Astrocyte of the spinal cord (primary cell): Measurements from ENCODE around the gene ASNS.
"Not testable (repeated sequence)": the region's sequence is repeated elsewhere in the genome, so short reads cannot be mapped to it uniquely, and the experiment has no call there.

Source experiments
- DNase-seq: peaks from one replicate; pipeline ENCODE4 v3.0.0; 2011; ENCODE audit warnings: low read depth, low spot score
- H3K4me3 ChIP-seq: 2 replicates; pipeline ENCODE4 v1.5.1; 2011; ENCODE audit warnings: low read depth, mild to moderate bottlenecking, low read length, moderate library complexity
- CTCF ChIP-seq: IDR thresholded peaks from 2 replicates; pipeline ENCODE4 v1.5.1; 2012; ENCODE audit warnings: low read depth, mild to moderate bottlenecking, low read length, inconsistent platforms
- in situ Hi-C: cut with HindIII; loops from 2 replicates; pipeline ENCODE4 v1.10.0; 2017; ENCODE audit warnings: low sequenced_read_pairs

The ASNS gene

DNA sequence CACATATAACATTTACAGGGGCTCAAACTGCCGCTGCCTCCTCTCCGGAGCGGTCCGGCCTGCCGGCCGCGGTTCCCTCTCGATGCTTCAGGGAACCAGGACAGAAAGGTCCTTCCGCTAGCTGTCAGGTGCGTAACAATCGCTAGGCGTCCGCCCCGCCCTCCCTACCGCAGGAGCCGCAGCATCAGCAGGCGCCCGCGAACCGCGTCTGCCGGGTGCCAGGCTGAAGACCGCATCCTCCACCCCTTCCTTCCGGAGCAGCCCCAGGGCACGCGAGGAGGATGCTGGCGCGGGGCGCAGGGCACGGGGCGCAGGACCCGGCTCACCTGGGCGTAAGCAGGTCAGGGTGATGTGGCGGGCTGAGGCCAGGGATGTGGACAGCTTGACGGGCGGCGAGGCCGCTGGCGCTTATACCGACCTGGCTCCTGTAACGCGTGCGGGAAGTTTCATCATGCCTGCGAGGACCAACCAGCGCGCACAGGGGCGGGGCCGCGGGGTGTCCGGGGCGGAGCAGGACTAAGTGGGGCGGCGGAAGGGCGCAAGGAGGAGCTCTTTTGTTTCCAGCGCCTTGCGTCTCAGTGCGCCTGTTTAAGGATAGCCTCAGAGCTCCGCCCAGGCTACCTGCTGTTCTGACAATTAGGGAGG, at the start of gene ASNS:
ASNS (minus strand) TSS at position 384 of the 645 bp plus-strand sequence. CDS start 3,252 bp downstream, outside the sequence.
- TF ChIP-seq CTCF, result no peak
- in situ Hi-C loops, result no loop called here
- DNase-seq, result peak; percentile 96
- peak within 1 kb of the TSS; percentile 79 for H3K4me3 ChIP-seq

DNA sequence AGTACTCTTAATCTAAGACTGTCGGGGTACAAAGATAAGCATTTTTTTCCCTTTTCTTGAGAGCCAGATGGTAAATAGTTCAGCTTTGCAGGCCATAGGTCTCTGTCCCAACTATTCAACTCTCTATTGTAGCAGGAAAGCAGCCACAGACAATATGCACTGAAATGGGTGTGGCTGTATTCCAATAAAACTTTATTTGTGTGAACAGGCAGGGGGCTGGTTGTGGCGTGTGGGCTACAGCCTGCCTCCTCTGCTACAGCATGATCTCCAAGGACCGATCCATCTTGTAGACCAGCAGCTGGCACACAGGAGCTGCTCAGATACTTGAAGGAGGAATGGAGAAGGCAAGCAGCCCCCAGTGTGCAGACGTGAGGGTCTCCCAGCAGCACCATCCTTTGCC, 49.0 kb upstream of the ASNS start:
- DNase-seq, in situ Hi-C loops, H3K4me3 ChIP-seq: not testable (repeated sequence)

- DNase-seq, in situ Hi-C loops, H3K4me3 ChIP-seq: not testable (repeated sequence)
Measured at GRCh38 chr7:97915267-97915666, 43.1 kb upstream of the ASNS start.

- in situ Hi-C loops, DNase-seq, H3K4me3 ChIP-seq: not testable (repeated sequence)
Measured at GRCh38 chr7:97912294-97912693, 40.1 kb upstream of the ASNS start.

GRCh38 chr7:97896893-97897292, 24.7 kb upstream of the ASNS start:
- H3K4me3 ChIP-seq, DNase-seq, in situ Hi-C loops: not testable (repeated sequence)

GRCh38 chr7:97891721-97892120, 19.5 kb upstream of the ASNS start:
- in situ Hi-C loops, DNase-seq, H3K4me3 ChIP-seq: not testable (repeated sequence)

DNA sequence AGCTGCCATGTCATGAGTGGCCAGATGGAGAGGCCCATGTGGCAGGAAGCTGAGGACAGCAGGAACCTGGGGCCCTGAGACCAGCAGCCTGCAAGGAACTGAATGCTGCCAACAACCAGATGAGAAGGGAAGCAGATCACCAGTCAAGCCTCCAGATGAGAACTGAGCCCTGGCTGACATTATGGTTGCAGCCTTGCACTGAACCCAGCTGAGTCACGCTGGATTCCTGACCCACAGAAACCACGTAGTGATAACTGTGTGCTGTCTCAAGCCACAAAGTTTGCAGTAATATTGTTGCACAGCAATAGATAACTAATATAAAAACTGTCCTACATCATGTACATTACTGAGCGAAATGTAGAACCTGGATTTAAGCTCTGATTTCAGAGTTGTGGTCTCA, 7.3 kb upstream of the ASNS start:
- DNase-seq, in situ Hi-C loops, H3K4me3 ChIP-seq: not testable (repeated sequence)

DNA sequence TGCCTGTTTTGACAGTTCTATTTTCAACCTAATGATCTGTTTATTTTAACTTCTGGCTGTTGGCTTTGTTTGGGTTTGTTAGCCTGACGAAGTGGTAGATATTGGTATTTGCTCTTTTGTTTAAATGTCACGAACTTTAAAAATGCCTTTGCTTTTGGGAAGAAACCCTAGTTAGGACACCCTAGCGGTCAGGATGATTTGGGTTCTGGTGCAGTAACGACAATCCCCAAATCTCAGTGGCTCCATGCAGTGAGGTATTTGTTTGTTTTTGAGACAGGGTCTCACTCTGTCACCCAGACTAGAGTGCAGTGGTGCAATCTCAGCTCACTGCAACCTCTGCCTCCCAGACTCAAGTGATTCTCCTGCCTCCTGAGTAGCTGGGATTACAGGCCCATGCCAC, 2.7 kb upstream of the ASNS start:
- in situ Hi-C loops, DNase-seq, H3K4me3 ChIP-seq: not testable (repeated sequence)

DNA sequence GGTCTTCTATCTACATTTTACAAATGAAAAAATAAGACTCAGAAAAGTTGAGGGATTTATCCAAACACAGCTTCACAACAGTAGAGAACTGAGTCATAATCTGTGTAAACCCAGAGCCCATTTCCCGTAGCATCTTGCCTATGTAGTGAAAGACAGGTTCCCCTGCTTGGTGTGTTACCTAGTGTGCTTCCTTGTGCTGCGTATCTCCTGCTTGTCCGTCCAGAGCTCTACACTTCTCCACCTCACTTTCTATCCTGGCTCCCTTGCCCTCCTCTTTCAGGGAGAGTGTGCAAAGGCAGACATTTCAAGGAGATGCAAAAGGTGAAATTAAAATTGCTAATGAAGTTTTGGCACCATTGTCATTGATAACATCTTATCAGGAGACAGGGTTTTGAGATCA, 1.4 kb upstream of the ASNS start:
- in situ Hi-C loops, result no loop called here
- DNase-seq, result no peak
- H3K4me3 ChIP-seq, result no peak overlapping the region
- TF ChIP-seq CTCF, result no peak

GRCh38 chr7:97871659-97872024, 566 bp downstream of the ASNS start:
- peak overlapping the region; percentile 79 for H3K4me3 ChIP-seq
- in situ Hi-C loops, result no loop called here
- DNase-seq, result no peak
- no peak for TF ChIP-seq CTCF
